Astrocyte (in vitro differentiated cells and primary cell): Measurements from ENCODE around the gene CNTNAP2.

Source experiments
- EZH2 ChIP-seq: IDR thresholded peaks from 2 replicates; pipeline ENCODE4 v1.6.1; 2012; ENCODE audit warnings: mild to moderate bottlenecking, low read length, inconsistent platforms; ENCODE audit not compliant: insufficient read depth
- TF ChIP-seq, protein P1 (sequence below): IDR thresholded peaks from 2 replicates; pipeline ENCODE4 v1.5.1; 2011; ENCODE audit warnings: low read depth, mild to moderate bottlenecking, inconsistent platforms, low read length, moderate library complexity; ENCODE audit not compliant: insufficient read depth

GRCh38 chr7:147070886-147071285, 954.3 kb downstream of the CNTNAP2 start:
- TF ChIP-seq EZH2 = no peak
- TF ChIP-seq, protein P1, sequence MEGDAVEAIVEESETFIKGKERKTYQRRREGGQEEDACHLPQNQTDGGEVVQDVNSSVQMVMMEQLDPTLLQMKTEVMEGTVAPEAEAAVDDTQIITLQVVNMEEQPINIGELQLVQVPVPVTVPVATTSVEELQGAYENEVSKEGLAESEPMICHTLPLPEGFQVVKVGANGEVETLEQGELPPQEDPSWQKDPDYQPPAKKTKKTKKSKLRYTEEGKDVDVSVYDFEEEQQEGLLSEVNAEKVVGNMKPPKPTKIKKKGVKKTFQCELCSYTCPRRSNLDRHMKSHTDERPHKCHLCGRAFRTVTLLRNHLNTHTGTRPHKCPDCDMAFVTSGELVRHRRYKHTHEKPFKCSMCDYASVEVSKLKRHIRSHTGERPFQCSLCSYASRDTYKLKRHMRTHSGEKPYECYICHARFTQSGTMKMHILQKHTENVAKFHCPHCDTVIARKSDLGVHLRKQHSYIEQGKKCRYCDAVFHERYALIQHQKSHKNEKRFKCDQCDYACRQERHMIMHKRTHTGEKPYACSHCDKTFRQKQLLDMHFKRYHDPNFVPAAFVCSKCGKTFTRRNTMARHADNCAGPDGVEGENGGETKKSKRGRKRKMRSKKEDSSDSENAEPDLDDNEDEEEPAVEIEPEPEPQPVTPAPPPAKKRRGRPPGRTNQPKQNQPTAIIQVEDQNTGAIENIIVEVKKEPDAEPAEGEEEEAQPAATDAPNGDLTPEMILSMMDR = no peak
